AG08395 (cell line): Measurements from ENCODE around the gene TMEM50A.
"Not testable (repeated sequence)": the region's sequence is repeated elsewhere in the genome, so short reads cannot be mapped to it uniquely, and the experiment has no call there.

ENCODE experiments used
- DNase-seq: peaks from one replicate; pipeline ENCODE4 v3.0.0; 2012; ENCODE audit warnings: mixed read lengths, low spot score

TMEM50A gene

DNA sequence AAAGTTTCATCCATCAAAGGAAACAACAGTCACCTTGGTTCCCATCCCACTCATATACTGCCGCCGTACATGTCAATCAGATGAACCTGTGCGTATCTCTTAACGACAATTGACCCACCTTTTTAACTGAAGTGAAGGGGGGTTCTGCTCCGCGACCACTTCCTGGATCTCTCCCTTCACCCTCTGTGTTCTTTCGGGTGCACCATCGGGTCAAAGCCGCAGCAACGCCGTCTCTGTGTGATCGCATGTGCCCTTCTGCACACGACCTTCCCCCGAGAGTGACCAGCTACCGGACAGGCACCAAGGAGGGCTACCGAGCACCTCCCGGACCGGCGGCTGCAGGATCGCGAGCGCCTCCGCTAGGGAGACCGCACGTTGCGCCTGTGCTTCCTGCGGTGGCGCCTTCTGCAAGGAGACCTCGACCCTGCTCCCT is 1.2 kb upstream of the TMEM50A start:
- DNase-seq, result peak; percentile 0

DNA sequence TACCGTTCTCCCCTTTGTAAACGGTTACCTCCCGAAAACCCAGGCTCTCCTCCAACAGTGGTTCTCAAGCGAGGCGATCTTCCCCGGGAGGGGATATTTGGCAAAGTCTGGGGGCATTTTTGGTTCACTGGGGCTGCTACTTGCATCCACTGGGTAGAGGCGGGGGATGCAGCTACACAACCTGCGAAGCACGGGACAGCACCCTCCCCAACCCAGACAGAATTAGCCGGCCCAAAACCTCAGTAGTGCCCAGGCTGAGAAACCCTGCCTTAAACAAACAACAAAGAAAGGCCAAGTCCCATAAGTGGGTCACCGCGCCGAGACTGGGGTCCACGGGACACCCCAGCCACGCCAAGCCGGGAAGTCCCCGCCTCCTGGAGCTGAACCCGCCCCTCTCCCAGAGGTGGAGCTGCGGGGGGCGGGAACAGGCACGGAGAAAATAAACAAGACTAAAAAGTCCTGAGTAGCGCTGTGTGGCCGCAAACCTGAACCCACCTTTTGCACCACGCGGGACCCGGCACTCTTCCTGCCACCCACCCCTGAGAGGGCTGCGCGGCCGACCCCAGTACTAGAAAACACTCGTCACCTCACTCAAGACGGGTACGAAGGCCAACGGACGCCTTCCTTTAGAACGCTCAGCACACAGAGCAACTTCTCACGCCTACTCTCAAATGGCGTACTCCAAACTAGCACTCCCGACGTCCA is 499 bp upstream of the TMEM50A start:
- DNase-seq, result not testable (repeated sequence)

DNA sequence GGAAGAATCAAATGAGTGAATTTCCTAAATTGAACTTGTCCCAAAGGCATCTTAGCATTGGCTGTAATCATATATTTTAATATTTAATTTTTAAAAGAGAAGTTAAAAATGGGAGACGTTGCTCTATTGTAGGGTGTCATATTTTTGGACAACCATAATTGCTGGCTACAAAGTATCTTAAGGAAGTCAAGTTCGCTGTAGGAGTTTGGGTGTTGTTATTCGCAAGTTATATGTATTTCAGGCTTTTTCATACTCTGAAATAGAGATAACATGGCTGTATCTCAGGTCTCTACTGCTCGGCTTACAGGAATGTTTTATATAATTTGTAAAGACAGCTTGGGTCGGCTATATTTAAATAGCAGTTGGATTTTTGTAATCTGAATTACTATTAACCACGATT is 852 bp downstream of the TMEM50A start:
- no peak for DNase-seq

DNA sequence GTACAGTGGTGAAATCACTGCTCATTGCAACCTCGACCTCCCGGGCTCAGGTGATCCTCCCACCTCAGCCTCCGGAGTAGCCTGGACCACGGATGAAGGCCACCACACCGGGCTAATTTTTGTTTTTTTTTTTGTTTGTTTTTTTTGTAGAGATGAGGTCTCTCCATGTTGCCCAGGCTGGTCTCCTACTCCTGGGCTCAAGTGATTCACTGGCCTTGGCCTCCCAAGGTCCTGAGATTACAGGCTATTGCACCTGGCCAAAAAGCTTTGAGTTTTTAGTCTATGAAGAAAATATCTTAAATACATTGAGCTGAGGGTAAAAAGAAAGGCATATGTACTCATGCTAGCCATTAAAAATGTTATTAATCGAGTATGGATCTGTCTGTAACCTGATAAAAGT is 3.6 kb downstream of the TMEM50A start:
- DNase-seq, result no peak

DNA sequence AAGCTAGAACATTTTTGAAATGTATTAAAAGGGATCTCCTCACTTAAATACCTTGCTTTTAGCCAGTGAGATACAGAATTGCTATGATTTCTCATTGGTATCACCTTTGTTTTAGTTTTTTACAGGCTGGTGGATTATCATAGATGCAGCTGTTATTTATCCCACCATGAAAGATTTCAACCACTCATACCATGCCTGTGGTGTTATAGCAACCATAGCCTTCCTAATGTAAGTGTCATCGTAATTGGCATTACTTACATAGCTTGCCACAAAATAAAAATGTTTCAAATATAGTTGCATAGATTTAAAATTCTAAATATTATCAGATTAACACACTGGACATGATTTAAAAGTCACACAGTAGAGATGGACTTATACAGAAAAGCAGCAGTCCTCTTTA is 4.7 kb downstream of the TMEM50A start:
- no peak for DNase-seq

DNA sequence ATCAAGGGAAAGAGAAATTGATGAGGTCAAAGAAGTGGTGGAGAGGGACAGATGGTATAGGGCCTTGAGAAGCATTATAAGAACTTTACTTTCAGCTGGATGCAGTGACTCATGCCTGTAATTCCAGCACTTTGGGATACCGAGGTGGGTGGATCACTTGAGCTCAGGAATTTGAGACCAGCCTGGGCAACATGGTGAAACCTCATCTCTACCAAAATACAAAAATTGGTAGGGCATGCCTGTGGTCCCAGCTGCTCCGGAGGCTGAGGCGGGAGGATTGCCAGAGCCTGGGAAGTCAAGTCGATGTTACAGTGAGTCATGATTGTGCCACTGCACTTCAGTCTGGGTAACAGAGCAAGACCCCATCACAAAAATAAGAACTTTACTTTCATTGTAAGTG is 5.7 kb downstream of the TMEM50A start:
- DNase-seq, result no peak

DNA sequence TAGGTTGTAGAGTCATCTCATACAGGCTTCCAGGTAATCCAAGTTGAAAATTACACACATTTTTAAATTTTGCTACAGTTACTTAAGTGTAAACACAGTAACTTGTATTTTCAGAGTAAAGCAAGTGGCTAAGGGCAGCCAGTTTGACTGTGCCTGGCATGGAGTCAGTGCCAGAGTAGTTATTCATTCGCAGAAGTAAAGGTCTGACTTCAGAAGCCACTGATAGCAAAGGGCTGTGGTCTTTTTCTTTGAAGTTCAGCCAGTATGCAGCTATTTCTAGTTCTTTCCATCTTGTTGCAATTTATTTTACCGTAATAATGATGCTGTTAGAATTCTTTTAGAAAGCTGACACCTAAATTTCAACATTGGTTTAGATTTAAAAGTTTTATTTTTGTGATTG is 9.4 kb downstream of the TMEM50A start:
- DNase-seq, result no peak

DNA sequence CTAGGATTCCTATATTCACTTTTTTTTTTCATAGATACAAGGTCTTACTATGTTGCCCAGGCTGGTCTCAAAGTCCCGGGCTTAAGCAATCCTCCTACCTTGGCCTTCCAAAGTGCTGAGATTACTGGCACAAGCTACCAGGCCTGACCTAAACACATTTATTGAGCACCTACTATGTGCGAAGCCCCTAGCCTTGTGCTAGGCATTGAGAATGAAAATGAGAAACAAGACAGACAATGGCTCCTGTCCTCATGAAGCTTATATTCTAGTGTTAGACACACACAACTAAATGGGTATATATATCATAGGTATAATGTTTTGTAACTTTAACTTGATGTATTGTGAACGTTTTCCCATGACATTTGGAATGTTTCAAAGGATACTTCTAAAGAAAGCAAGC is 11.5 kb downstream of the TMEM50A start:
- DNase-seq, result no peak

DNA sequence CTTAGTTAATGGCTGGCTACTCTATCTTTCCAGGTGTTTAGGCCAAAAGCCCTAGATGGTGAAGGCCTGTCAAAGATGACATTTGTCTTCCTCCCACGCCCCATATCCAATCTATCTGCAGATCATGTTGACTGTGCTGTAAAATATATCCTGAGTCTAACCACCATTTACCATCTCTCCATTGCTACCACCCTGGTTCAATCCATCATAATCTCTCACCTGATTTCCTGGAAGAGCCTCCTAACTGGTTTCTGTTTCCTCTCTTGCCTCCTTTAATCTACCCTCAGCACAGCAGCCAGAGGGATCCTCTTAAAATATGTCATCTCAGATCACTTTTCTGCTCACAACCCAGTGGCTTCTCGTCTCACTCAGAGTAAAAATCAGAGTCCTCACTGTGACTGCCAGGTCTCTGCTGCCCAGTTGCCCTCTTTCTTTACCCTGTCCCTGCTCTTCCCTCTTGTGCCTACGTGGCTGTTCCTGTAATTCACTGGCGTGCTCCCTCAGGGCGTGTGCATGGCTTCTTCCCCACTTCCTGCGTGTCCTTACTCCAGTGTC is 17.8 kb downstream of the TMEM50A start:
- DNase-seq, result no peak

DNA sequence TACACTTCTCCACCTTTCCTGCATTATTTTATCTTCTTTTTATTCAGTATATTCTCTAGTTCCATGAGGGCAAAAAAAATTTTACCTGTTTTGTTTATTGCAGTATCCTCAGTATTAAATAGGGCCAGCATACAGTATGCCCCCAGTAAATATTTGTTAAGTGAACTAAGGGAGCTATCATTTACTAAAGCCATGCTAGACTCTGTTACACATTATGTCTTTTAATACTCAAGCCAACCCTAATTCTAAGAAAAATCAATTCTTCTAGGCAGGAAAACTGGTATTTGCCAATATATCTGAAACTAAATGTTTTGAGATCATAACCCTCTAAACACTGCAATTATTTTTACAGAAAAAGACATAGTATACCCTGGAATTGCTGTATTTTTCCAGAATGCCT is 18.3 kb downstream of the TMEM50A start:
- no peak for DNase-seq

DNA sequence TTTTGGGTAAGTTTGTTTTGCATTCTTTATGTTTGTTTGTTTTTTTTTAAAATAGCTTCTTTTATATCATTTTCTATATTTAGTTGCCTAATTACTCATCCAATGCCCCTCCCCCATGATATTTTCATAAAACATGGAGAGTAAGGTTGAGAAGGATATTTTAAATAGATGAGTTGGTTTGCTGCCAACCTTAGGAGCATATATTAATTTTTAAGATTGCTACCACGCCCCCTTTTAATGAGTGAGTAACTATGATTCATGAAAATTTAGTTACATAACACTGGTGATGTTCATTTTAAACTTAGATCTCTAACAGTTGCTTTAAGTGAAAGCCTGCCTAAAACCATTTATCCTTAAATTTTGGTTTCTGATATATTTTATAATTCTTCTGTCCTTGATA is 18.7 kb downstream of the TMEM50A start:
- peak; percentile 33 for DNase-seq

DNA sequence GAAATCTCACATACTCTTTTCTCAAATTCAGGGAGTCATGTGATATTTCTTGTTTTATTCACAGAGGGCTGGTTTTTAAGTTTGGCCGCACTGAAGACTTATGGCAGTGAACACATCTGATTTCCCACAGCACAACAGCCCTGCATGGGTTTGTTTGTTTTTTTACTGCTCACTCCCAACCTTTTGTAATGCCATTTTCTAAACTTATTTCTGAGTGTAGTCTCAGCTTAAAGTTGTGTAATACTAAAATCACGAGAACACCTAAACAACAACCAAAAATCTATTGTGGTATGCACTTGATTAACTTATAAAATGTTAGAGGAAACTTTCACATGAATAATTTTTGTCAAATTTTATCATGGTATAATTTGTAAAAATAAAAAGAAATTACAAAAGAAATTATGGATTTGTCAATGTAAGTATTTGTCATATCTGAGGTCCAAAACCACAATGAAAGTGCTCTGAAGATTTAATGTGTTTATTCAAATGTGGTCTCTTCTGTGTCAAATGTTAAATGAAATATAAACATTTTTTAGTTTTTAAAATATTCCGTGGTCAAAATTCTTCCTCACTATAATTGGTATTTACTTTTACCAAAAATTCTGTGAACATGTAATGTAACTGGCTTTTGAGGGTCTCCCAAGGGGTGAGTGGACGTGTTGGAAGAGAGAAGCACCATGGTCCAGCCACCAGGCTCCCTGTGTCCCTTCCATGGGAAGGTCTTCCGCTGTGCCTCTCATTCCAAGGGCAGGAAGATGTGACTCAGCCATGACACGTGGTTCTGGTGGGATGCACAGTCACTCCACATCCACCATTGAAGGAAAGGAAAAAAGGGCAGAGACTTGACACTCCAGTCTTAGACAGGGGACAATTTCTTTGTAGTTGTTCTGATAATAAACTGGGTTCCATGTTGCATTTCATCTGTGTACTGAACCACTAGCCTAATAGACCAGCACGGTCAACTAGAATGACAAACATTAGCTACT is 22.8 kb downstream of the TMEM50A start:
- DNase-seq, result peak; percentile 65

DNA sequence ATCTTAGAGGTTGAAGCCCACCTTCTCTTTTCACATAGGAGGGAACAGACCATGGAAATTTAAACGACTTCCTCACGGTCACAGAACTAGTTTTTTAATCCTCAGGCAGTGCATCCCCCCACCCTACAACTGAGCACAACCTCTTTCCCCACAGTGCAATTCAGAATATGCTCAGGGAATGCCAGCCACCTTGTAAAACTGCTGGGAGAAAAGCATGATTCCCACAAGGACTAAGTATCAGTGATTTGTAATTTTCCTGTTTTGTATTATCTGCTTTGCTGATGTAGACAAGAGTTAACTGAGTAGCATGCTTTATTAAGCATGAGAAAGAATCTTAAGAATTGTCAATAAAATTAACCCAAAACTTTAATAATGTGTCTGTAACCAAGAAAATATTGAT is 23.8 kb downstream of the TMEM50A start:
- DNase-seq, result no peak

DNA sequence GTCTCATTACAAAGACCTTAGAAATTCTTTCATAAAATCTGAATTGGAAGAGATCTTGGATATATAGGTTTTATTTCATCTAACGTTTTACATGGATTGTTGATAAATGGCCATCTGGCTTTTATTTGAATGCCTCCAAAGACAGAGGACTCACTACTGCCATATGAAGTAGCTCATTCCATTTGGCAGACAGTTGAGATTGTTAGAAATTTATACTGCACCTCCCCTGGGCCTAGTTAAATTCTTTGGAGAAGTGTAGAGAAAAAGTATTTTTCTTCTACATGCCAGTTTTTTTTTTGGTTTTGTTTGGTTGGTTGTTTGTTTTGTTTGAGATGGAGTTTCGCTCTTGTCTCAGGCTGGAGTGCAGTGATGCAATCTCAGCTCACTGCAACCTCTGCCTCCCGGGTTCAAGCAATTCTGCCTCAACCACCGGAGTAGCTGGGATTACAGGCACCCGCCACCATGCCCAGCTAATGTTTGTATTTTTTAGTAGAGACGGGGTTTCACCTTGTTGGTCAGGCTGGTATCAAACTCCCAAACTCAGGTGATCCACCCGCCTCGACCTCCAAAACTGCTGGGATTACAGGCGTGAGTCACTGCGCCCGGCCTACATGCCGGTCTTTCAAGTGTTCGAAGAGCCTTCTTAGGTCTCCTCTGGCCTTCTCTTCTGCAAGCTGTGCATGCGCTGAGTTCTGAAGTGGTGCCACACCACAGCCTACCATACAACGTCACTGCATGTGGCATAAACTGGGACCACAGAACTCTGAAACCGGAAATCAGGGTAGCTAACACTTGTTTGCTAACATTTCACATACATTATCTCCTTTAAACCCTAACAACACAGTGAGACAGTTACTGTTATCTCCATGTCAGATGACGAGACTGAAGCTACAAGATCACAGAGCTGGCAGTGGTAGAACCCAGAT is 24.8 kb downstream of the TMEM50A start:
- DNase-seq, result not testable (repeated sequence)

DNA sequence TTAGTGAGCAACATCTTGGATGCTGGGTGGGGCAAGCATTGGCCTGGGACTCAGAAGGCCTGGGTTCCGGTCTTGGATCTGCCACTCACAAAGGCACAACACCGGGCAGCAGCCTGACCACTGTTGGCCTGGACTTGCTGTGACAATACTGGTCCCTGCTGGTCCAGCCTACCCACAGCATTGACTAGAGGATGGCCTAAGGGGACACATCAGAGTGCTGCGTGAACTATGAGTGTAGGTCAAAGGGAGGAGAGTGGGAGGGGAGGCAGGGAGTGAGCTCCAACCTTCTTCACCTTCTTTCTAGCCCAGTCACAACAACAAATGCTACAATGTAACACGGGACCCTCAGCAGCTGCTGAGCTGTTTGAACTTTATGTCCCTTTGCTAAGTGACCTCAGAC is 31.1 kb downstream of the TMEM50A start:
- no peak for DNase-seq

DNA sequence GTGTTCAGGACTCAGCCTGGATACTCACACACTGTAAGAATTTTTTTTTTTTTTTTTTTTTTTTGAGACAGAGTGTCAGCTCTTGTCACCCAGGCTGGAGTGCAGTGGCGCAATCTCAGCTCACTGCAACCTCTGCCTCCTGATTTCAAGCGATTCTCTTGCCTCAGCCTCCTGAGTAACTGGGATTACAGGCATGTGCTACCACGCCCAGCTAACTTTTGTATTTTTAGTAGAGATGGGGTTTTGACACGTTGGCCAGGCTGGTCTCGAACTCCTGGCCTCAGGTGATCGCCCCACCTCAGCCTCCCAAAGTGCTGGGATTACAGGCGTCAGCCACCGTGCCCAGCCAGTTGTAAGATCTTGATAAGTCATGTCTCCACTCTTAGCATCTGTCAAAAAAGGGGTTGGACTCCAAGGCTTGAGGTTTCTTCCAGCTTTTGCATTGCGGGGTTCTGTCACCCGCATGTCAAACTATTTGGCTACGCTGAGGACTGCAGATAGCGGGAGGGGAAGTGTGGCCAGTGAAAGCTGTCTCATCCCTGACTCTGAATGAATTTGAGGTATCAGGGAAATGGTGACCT is 31.6 kb downstream of the TMEM50A start:
- DNase-seq, result not testable (repeated sequence)

DNA sequence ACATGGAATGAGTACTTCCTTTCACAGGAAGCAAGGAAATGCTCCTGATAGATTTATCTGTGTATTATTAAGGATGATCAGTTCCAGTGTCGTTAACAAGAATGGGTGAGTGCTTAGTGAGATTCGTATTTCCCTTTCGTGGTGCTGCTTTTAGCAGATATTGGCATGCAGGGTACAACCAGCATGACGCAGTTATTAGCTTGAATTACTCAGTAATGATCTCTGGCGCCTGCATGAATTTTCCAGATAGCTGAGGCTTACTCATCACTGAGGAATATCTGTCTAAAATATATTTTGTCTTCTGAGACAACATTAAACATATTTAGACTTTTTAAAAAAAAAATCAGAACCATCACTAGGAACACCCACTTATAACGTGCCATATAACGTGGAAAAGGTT is 33.6 kb downstream of the TMEM50A start:
- DNase-seq, result peak; percentile 70

DNA sequence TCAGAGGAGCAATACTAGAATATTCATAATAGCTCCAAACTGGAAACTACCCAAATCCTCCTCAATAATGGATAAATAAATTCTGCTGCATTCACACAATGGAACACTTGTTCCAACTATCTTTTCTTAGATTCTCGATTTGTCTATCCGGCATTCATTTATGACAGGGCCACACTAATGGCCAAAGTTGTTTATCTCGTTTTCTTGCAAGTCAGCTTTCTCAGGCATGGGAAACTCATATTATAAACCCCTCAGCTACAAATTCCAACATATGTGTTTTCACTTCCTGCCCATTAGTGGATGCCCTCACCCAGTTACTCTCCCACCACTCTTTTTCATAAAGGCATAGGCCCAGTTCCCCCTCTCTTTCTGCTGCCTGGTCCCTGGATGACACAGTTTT is 40.2 kb downstream of the TMEM50A start:
- DNase-seq, result not testable (repeated sequence)

DNA sequence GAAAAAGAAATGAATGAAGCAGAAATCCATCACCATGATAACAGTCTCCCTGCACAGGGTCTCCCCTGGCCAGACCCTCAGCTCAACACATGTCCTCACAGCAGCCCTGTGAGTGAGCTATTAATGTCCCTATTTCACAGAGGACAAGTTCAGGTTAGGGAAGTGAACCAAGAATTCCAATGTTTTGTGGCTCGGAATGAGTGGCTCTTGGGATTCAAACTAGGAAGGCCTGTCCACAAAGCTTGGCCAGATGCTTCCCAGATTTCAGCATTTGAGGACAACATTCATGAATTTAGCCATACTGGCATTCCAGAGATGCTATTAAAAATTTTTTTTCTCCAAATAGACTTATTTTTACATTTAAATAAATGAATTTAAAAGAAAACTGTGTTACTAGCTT is 44.4 kb downstream of the TMEM50A start:
- DNase-seq, result not testable (repeated sequence)

DNA sequence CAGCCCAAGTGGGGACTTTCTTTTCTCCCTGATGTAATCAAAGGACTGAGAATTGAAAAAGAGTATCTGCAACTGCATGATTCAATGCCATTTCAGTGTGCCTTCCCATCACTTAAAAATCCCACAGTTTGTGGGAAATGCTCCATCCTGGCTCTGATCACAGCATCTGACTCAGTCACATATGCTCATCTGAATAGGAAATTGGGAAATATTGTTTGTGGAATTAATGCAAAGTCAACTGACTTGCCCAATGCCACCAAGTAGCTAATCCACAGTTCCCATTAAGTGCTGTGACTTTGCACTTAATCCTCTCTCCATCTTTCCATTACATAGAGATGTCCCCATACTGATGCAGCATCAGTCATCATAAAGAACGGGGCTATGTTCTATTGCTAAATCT is 45.0 kb downstream of the TMEM50A start:
- peak; percentile 64 for DNase-seq

DNA sequence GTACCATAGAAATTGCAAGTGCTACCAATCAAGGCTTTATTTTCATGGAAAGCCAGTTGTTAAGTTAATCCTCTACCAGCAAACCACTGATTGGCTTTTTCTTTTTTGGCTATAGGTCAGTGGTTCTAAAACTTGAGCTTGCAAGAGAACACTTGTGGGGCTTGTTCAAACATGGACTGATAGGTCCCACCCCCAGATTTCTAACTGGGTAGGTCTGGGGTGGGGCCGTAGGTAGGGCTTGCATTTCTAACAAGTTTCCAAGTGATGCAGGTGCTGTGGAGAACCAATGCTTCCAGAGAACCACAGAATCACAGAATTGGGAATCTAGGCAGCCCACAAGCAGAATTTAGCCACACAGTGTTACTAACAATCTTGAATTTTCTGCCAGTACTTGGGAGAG is 45.7 kb downstream of the TMEM50A start:
- DNase-seq, result not testable (repeated sequence)
